ENCODE data around the gene RGS14.
A peak's percentile ranks its signal among the peaks of the same experiment; 100 is the strongest.
"Not testable (repeated sequence)": the region's sequence is repeated elsewhere in the genome, so short reads cannot be mapped to it uniquely, and the experiment has no call there.

Gene RGS14

DNA sequence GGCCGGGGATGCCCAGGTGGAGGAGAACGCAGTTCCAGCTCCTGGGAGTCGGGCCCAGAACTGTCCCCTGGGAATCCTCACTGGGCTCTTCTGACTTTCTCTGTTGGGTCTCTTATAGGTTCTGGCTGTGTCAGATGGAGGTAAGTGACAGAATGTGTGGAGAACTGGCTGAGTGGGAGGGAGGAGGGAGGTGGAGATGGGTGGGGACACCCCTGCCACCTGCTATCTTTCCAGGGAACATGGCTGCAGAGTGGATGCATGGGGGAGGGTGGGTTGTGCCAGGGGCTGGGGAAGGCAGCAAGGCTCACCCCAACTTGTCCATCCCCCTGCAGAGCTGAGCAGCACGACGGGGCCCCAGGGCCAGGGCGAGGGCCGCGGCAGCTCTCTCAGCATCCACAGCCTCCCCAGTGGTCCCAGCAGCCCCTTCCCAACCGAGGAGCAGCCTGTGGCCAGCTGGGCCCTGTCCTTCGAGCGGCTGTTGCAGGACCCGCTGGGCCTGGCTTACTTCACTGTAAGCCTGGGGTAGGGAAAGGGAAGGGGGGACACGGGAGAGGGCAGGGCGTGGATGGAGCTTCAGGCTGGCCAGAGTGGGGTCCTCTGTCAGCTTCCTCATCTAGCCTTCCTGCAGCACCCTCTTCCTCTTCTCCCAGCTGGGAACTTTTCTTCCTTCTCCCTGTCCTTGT is 8.3 kb downstream of the RGS14 start:
- no peak for DNase-seq

GRCh38 chr5:177366528-177367322 is 9.0 kb downstream of the RGS14 start:
- DNase-seq = no peak

DNA sequence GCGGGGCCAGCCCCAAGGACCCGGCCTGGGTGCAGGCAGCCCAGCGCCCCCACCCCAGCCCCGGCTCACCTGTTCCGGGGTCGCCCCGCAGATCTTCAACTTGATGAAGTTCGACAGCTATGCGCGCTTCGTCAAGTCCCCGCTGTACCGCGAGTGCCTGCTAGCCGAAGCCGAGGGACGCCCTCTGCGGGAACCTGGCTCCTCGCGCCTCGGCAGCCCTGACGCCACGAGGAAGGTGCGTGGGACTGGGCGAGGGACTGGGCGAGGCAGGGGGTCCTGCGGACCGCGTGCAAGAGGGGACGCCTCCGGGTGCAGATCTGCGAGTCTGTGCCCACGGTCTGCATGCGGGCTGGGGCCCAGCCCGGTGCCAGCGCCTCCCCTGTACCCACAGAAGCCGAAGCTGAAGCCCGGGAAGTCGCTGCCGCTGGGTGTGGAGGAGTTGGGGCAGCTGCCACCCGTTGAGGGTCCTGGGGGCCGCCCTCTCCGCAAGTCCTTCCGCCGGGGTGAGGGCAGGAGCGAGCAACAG is 9.7 kb downstream of the RGS14 start:
- DNase-seq = no peak

GRCh38 chr5:177367981-177368868 is 10.5 kb downstream of the RGS14 start:
- DNase-seq = no peak

DNA sequence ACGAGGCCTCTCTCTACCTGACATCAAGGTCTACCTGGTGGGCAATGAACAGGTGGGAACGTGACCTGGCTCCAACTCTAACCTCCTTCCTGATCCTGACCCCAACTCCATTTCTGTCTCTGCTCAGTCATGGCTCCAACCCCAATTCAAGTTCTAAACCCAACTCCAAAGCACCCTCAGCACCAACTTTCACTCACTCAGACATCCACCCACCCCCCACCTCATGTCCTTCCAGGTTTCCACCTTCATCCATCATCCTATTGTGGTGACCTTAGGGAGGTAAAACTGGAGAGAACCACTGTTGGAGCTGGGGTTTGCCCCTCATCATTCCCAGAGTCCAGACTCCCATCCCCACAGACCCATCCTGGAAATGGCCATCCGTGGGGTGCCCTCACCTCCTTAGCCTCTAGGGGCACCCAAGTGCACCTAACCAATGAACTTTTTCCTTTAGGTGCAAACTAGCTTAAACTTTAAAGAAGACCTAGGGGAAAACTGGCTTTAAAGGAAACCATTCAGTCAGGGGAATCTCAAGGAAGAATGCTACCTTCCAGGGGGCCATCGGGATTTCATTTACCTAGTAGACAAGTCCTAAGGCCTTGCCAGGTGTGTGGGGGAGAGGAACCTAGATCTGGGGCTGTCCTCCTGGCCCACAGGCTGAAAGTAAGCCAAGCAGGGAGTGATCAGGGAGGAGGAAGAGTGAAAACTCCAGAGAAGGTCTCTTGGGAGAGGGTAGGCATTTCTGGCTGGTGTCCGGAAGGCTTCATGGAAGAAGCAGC is 11.3 kb downstream of the RGS14 start:
- peak; percentile 21 for DNase-seq

GRCh38 chr5:177369645-177370440 is 12.1 kb downstream of the RGS14 start:
- DNase-seq = no peak

- DNase-seq = no peak
Observed at GRCh38 chr5:177370488-177371119, 12.9 kb downstream of the RGS14 start.

GRCh38 chr5:177371120-177372033 is 13.7 kb downstream of the RGS14 start:
- DNase-seq = no peak

DNA sequence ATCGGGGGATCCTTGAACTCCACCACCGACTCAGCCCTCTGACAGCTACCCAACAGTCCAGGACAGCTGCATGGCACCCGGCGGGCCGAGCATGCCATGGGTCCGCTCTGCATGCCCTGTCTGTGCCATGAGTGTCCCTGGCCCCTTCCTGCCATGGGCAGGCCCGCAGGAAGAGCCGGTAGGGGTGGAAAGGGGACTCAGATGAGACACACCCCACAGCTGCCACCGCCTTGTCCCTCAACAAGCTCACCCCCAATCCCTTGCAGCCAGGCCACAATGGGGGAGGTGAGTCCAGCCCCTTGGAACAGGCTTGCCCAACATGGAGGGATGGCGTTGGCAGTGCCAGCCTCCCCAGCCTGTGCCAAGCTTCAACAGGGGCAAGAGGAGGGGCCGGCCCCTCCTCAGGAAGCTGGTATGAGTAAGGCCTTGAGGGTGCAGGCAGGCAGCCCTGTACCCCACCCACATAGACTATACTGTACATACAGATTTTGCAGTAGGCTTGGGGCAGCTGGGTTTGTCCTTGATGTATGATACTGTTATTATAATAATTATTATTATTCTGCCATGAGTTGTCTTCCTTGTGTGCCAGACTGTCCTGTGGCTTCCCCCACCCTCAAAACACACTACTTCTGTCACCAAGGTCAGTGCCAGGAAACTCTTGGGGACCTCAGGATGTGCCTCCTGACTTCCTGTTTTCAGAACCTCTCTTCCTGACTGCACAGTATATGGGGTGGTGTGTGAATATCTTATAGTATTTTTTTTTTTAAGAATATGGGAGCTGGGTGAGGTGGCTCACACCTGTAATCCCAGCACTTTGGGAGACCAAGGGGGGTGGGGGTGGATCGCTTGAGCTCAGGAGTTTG is 14.5 kb downstream of the RGS14 start:
- peak; percentile 14 for DNase-seq

DNA sequence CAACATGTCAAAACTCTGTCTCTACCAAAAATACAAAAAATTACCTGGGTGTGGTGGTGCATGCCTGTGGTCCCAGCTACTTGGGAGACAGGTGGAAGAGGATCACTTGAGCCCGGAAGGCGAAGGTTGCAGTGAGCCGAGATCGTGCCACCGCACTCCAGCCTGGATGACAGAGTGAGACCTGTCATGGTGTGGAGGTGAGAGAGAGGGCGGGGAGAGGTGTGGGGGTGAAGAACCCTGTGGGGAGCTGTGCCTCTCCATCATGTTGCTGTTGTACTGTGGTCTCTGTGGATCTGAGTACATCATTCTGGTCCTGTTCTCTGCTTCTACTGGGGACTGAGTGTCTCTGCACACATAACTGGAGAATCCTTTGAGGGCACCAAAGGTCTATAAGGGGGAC is 15.2 kb downstream of the RGS14 start:
- no peak for DNase-seq

GRCh38 chr5:177373806-177374205 is 16.1 kb downstream of the RGS14 start:
- no peak for DNase-seq

- DNase-seq = no peak
Observed at GRCh38 chr5:177374211-177374610, 16.5 kb downstream of the RGS14 start.

DNA sequence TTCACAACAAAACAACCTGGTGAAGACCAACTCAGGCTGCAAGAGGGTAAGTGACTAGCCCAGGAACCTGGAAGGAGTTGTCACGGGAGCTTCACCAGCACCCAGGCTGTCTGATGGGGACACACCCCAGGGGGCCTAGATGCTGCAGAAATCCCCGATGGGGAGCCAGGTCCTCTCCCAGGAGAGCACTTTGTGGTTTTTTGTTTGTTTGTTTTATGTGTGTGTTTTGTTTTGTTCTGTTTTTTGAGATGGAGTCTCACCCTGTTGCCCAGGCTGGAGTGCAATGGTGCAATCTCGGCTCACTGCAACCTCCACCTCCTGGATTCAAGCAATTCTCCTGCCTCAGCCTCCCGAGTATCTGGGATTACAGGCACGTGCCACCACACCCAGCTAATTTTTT is 17.8 kb downstream of the RGS14 start:
- DNase-seq = not testable (repeated sequence)

- no peak for DNase-seq
Observed at GRCh38 chr5:177376107-177376506, 18.4 kb downstream of the RGS14 start.

DNA sequence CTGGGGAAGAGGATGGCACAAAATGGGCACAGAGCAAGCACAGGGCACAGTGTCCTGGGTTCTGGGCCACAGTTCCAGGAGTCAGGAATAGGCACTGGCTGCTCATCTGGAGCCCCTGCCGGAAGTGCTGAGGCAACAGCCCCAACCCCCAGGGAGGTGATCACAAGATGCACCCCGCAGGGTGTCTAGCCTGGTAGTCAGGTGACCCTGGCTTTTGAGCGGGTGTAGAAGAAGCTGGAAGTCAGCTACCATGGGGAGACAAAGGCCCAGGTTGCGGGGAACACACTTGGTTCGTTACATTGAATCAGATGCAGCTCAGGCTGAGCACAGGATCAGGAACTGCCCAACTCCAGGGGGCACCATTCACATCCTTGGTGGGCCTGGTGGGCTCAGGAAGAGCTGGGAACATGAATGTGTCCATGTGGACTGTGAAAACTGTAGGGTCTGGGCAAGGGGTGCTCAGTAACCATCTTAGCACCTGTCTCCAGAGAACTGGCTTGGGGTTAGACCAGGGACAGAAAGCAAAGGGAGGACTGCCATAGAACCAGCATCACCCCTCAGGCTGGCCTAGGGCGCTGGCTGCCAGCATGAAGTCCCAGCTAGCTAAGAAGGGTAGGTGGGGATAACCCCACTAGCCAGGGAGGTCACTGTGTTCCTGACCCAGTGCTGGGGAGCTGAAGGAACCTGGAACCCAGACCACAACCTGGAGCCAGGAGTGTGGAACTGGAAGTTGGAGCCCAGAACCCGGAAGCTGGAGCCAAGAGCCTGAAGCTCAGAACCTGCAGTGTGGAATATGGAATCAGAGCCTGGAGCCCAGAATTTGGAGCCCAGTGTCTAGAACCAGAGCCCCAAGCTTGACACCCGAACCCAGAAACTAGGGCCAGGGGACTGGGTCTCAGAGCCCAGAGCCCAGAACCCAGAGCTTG is 20.4 kb downstream of the RGS14 start:
- no peak for DNase-seq

DNA sequence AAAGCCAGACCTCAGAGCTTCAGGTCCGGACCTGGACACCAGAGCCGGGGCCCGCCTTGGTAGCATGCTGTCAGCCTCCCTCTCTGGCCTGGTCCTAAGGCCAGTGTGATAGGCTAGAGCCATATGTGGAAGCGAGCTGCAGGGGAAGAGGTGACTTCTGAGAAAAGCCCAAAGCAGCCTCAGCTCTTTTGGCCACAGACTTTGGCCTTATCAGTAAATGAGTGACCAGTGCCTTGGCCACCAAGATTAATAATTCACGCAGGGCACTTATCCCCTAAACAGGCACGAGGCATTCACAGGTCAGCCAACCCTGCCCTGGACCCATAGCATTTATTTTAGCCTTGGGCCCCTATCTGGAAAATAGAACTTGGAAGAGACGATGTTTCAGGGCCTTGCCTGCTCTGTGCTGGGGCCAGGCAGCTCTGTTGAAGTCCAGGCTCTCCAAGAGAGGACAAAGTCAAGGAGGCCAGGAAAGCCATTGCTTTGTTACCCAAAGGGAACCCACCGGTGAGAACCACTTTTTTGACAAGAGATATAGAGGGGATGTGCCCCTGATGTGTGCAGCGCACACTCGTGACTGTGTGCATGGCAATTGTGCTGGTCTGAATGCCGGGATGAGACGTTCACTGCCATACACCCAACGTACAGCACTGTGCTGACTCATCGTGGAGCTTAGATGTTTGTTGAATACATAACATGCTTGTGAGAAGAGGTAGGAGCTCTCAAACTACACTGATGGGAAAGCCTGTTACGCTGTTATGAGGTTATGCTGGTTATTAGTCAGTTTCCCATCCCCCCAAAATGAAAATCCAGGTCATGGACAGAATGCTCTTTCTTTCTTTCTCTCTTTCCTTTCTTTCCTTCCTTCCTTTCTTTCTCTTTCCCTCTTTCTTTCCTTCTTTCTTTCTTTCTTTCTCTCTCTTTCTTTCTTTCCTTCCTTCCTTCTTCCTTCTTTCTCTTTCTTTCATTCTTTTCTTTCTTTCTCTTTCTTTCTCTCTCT is 21.5 kb downstream of the RGS14 start:
- no peak for DNase-seq

DNA sequence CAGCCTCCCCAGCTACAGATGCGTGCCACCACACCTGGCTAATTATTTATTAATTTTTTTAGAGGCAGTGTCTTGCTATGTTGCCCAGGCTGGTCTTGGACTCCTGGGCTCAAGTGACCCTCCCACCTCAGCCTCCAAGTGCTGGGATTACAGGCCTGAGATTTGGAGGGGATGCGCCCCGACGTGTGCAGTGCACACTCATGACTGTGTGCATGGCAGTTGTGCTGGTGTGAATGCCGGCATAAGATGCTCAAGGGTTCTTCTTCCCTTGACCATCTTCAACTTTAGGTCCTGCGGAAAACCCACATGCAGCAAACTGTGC is 23.0 kb downstream of the RGS14 start:
- DNase-seq = no peak
